Right renal pelvis (tissue), 4 donors: ENCODE measurements around the gene PCED1B. TPM values are rescaled to one million over a fixed set of nuclear protein-coding genes. Genes with fewer than 3 reads are reported as not detected.
"Not testable (repeated sequence)": the region's sequence is repeated elsewhere in the genome, so short reads cannot be mapped to it uniquely, and the experiment has no call there.

Experiments
- DNase-seq, 4 donors: peaks; one replicate each; pipeline ENCODE4 v3.0.0-alpha.2; 2013; ENCODE audit warnings: low read depth in 4 of 4, low spot score in 3 of 4, missing footprints in 1 of 4
- polyA plus RNA-seq, 4 donors: library from polyadenylated mRNA; unstranded; fragments of 120-200 nt; gene quantifications; one replicate each; pipeline ENCODE4 v1.2.1, GENCODE V29; 2013; ENCODE audit not compliant: insufficient read length in 4 of 4

Gene PCED1B
- polyA plus RNA-seq, 4 donors: 4.0 to 5.3 (median 4.4) TPM

- no peak for DNase-seq
Measured at GRCh38 chr12:47114481-47114892, 35.1 kb downstream of the PCED1B start.

- DNase-seq: not testable (repeated sequence)
Measured at GRCh38 chr12:47117305-47117704, 37.9 kb downstream of the PCED1B start.

GRCh38 chr12:47120736-47121135 lies 41.3 kb downstream of the PCED1B start:
- DNase-seq: no peak

- no peak for DNase-seq
Measured at GRCh38 chr12:47121146-47121545, 41.7 kb downstream of the PCED1B start.

GRCh38 chr12:47122602-47123001 lies 43.2 kb downstream of the PCED1B start:
- DNase-seq: no peak

GRCh38 chr12:47123730-47124129 lies 44.3 kb downstream of the PCED1B start:
- DNase-seq: no peak

GRCh38 chr12:47124451-47124850 lies 45.0 kb downstream of the PCED1B start:
- DNase-seq: no peak

GRCh38 chr12:47126246-47126645 lies 46.8 kb downstream of the PCED1B start:
- no peak for DNase-seq

GRCh38 chr12:47131011-47131410 lies 51.6 kb downstream of the PCED1B start:
- no peak for DNase-seq

- no peak for DNase-seq
Measured at GRCh38 chr12:47134005-47134404, 54.6 kb downstream of the PCED1B start.

- DNase-seq: no peak
Measured at GRCh38 chr12:47135578-47135977, 56.2 kb downstream of the PCED1B start.

- DNase-seq: no peak
Measured at GRCh38 chr12:47139000-47139681, 59.7 kb downstream of the PCED1B start.

- DNase-seq: no peak
Measured at GRCh38 chr12:47141459-47141858, 62.0 kb downstream of the PCED1B start.

GRCh38 chr12:47144769-47145168 lies 65.3 kb downstream of the PCED1B start:
- DNase-seq: no peak

GRCh38 chr12:47145188-47145587 lies 65.8 kb downstream of the PCED1B start:
- DNase-seq: no peak

- no peak for DNase-seq
Measured at GRCh38 chr12:47147739-47148138, 68.3 kb downstream of the PCED1B start.

- no peak for DNase-seq
Measured at GRCh38 chr12:47149146-47149545, 69.7 kb downstream of the PCED1B start.

GRCh38 chr12:47152095-47152494 lies 72.7 kb downstream of the PCED1B start:
- DNase-seq: no peak

GRCh38 chr12:47155457-47156166 lies 76.2 kb downstream of the PCED1B start:
- no peak for DNase-seq

- DNase-seq: no peak
Measured at GRCh38 chr12:47156167-47156736, 76.8 kb downstream of the PCED1B start.

- DNase-seq: no peak
Measured at GRCh38 chr12:47158792-47159191, 79.4 kb downstream of the PCED1B start.

- no peak for DNase-seq
Measured at GRCh38 chr12:47159348-47159747, 79.9 kb downstream of the PCED1B start.
